Endothelial cell of hepatic sinusoid (primary cell): ENCODE results near the gene RTBDN.

Experiments used
- in situ Hi-C: cut with HindIII; loops from 2 replicates; pipeline ENCODE4 v1.10.0; 2017; ENCODE audit warnings: low sequenced_read_pairs

Gene RTBDN

GRCh38 chr19:12834566-12834943 is at the start of gene RTBDN:
Gene RTBDN (minus strand): TSS chr19:12834579. CDS start chr19:12829979, 4,600 bp downstream.
- in situ Hi-C loops: no loop called here

DNA sequence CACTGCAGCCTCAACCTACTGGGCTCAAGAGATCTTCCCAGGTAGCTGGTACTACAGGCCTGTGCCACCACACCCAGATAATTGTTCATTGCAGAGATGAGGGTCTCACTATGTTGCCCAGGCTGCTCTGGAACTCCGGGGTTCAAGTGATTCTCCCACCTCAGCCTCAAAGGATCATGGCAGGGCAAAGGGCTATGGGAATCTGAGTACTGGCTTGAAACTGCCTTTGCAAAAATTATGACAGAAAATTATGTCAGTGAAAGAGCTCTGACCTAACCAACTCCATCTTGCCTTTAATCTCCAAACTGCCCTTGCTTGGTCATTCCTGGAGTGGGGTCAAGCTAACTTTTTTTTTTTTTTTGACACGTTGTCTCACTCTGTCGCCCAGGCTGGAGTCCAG is 48.2 kb upstream of the RTBDN start:
- in situ Hi-C loops: no loop called here

DNA sequence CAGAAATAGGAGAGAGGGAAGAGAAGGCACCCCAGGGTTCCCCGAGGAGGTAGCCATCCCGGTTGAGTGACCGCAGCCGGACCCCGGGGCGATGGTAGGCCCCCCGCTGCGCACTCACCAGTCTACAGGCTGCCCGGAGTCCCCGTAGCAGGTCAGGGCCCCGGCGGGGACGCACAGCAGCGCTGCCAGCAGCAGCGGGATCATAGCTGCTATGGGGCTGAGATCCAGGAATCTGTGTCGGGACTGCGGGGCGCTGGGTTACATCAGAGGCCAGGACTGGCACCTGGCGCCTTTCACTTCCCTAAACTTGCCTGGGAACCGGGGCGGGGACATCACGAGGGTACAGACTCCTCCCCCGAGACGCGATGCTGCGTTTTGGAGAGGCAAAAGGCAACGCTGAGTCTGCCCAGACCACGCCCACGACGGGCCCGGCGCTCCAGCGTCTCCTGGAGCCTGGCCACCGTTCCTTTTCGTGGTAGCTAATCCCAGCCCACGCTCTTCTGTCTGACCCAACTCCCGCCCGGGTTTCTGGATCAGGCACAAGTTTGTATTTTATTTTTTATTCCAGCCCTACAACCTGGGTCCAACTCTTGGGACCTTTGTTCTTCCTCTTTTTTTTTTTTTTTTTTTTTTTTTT is 46.9 kb upstream of the RTBDN start, which contains the start of gene DNASE2:
Gene DNASE2 (minus strand): TSS at position 278 of the 637 bp plus-strand sequence. CDS start 74 bp downstream, at position 204.
- in situ Hi-C loops: no loop called here

GRCh38 chr19:12880551-12881171 is 46.3 kb upstream of the RTBDN start:
- in situ Hi-C loops: no loop called here

GRCh38 chr19:12875086-12875485 is 40.7 kb upstream of the RTBDN start:
- in situ Hi-C loops: loop anchor here (5.0 kb wide), 1 partner anchor 58 kb away; no protein-coding TSS in a partner anchor

DNA sequence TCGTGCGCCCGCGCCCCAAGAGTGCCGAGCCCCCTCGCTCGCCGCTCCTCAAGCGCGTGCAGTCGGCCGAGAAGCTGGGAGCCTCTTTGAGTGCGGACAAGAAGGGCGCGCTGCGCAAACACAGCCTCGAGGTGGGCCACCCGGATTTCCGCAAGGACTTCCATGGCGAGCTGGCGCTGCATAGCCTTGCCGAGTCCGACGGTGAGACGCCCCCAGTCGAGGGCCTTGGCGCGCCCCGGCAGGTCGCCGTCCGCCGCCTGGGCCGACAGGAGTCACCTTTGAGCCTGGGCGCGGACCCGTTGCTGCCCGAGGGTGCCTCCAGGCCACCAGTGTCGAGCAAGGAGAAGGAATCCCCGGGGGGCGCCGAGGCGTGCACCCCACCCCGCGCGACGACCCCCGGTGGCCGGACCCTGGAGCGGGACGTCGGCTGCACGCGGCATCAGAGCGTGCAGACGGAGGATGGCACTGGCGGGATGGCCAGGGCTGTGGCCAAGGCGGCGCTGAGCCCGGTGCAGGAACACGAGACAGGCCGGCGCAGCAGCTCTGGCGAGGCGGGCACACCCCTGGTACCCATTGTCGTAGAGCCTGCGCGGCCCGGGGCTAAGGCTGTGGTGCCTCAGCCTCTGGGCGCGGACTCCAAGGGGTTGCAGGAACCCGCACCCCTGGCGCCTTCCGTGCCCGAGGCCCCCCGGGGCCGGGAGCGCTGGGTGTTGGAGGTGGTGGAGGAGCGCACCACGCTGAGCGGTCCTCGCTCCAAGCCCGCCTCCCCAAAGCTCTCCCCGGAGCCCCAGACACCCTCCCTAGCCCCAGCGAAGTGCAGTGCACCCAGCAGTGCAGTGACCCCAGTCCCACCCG is 39.7 kb upstream of the RTBDN start:
- in situ Hi-C loops: no loop called here

DNA sequence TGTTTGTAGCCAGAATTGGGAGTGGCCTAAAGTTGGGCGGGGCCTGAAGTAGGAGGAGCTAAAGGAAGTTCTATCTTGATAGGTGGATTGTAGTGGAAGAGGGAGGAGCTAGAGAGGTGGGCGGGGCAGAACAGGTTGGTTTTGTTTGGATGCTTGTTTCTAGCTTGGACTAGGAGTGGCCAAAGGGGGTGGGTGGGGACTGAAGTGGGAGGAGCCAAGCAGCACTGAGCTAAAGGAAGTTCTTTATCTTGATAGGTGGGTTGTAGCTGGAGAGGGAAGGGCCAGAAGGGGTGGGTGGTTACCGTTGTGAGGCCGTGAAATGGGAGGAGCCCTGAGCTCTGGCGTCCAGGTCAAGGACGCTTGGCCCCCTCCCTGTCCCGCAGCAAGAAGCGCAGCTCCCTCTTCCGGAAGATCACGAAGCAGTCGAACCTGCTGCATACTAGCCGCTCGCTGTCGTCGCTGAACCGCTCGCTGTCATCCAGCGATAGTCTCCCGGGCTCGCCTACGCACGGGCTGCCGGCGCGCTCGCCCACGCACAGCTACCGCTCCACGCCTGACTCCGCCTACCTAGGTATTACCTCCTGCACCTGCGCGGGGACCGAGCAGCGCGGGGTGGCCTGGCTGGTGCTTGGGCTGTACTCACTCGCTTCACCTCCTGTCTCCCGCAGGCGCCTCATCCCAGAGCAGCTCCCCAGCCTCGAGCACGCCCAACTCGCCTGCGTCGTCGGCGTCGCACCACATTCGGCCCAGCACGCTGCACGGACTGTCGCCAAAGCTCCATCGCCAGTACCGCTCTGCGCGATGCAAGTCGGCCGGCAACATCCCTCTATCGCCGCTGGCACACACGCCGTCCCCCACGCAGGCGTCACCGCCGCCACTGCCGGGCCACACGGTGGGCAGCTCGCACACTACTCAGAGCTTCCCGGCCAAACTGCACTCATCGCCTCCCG is 38.8 kb upstream of the RTBDN start:
- in situ Hi-C loops: no loop called here

DNA sequence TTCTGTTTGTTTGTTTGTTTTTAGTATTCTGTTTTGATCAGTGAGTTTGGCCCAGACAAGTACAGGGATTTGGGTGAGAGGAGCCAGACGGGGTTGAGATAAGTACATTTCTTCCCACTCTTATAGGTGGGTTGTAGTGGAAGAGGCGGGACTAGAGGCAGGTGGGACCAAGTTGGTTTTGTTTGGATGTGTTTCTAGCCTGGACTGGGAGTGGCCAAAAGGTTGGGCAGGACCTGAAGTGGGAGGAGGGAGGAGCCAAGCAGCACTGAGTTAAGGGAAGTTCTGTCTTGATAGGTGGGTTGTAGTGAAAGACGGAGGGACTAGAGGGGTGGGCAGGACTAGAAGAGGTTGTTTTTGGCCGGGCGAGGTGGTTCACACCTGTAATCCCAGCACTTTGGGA is 37.9 kb upstream of the RTBDN start:
- in situ Hi-C loops: no loop called here

DNA sequence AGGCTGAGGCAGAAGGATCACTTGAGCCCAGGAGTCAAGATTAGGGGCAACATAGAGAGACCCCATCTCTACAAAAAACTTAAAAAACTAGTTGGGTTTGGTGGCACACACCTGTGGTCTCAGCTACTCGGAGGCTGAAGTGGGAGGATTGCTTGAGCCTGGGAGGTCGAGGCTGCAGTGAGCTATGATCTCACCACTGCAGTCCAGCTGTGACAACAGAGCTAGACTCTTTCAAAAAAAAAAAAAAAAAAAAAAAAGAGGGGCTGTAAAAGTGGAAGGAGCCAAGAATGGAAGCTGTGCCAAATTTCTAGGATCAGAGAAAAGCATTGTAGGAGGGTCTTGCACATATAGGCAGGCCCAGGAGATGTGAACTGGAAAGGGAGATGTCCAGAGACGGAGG is 37.3 kb upstream of the RTBDN start:
- in situ Hi-C loops: no loop called here

DNA sequence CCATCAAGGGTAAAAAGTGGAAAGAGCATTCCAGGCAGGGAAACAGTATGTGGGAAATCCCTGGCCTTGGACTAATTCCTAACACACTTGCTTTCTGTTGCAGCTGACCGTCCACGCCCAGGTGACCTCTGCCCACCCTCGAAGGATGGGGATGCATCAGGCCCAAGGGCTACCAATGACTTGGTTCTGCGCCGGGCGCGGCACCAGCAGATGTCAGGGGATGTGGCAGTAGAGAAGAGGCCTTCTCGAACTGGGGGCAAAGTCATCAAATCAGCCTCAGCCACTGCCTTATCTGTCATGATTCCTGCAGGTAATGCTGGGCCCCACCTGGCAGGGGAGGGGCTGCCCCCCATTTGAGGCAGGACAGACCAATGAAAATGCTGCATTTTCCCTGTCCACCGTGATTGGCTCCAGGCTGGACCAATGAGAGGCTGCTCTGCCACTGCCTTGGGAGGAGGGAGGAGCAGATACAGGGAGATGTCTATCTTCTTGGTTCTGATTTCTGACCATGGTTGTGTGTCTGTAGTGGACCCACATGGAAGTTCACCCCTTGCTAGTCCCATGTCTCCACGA is 34.2 kb upstream of the RTBDN start:
- in situ Hi-C loops: no loop called here

DNA sequence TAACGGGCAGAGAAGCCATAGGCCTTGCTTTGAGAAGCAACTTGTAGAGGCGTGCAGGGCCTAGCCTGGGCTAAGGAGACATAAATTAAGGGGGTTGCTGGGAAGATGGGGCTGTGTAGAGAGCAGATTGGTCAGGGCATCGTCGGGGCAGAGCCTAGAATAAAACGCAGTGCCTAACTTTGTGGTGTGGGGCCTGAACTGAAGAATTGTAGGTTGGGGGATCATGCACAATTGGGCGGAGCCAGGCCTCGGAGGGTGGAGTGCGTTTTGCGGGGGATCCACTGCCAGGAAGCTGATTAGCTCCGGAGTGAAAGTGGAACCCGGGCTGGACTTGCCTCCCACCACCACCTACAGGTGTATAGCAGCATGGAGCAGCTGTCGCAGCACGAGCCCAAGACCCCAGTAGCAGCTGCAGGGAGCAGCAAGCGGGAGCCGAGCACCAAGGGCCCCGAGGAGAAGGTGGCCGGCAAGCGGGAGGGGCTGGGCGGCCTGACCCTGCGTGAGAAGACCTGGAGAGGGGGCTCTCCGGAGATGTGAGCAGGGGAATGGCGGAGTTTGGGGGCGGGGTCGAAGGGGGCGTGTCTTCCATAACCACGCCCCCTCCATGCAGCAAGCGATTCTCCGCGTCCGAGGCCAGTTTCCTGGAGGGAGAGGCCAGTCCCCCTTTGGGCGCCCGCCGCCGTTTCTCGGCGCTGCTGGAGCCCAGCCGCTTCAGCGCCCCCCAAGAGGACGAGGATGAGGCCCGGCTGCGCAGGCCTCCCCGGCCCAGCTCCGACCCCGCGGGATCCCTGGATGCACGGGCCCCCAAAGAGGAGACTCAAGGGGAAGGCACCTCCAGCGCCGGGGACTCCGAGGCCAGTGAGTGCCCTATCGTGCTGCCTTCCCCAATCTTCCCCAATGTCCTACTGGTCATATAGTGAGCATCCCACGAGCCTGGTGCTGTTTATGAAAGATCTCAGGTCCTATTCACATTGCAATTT is 33.0 kb upstream of the RTBDN start:
- in situ Hi-C loops: no loop called here

GRCh38 chr19:12866416-12867119 is 32.2 kb upstream of the RTBDN start:
- in situ Hi-C loops: no loop called here

DNA sequence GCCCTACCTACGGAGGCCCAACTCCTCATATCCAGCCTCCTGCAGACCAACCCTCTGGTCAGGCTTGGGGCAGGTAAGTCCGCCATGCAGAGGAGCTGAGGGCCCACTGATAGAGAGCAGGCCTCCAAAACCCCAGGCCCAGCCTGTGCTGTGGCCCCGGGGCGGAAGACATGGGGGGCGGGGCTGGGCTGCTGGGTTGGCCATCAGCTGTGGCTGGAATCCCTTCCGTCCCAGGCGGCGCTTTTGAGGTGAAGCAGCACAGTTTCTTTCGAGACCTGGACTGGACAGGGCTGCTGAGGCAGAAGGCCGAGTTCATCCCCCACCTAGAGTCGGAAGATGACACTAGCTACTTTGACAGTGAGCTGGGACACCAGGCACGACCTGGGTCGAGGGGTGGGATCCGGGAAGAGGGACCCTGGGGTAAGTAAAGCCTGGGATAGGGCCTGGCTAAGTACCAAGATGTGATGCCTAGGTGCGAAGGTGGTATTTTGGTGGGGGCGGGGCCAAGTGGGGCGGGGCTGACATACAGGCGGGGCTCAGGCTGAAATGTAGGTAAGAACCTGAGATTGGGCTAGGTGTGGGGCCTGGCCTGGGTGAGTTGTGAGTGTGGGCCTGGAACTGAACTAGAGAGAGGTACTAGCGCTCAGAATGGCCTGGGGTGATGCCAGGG is 31.5 kb upstream of the RTBDN start:
- in situ Hi-C loops: no loop called here

DNA sequence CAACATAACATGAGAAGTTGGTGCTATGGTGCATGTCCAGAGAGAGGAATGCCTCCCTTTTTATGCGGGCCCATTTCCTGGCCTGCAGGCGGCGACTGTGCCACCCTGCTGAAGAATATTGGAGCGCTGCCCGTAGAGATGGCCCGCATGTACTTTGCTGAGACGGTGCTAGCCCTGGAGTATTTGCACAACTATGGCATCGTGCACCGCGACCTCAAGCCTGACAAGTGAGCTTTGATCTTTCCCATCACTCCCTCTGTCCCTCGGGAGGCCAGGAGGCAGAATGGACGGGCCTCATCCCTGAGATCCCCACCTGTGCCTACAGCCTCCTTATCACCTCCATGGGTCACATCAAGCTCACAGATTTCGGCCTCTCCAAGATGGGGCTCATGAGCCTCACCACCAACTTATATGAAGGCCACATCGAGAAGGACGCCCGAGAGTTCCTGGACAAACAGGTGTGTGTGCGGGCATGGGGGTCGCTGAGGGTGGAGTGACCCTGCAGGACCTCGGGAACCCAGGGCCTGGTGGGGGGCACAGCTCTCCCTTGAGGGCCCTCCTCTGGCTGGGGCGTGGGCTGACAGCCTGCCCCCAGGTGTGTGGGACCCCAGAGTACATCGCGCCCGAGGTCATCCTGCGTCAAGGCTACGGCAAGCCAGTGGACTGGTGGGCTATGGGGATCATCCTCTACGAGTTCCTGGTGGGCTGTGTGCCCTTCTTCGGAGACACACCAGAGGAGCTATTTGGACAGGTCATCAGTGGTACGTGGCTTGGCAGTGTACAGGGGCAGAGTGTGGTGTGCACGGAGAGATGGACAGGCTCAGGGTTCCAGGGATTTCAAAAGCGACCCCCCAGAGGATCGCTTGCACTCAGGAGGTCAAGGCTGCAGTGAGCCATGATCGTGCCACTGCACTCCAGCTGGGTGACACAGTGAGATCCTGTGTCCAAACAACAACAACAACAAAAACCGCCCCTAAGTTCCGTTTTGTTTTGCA is 30.6 kb upstream of the RTBDN start:
- in situ Hi-C loops: no loop called here

DNA sequence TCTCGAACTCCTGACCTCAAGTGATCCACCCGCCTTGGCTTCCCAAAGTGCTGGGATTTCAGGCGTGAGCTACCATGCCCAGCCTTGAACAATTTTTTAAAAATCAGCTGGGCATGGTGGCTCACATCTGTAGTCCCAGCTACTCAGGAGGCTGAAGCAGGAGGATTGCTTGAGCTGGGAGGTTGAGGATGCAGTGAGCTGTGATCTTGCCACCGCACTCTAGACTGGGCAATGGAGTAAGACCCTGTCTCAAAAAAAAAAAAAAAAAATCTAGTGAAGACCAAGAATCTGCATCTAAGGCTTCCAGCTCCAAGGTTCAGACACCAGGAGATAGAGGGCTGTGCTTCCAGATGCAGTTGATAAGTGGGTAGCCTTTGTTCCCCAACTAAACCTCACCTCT is 29.8 kb upstream of the RTBDN start:
- in situ Hi-C loops: no loop called here

GRCh38 chr19:12859546-12859945 is 25.2 kb upstream of the RTBDN start:
- in situ Hi-C loops: no loop called here
